HEK293T (cell line): ENCODE measurements around the gene ANXA6.

ENCODE experiments used
- BHLHE40 ChIP-seq: fragments of 450-650 bp; IDR thresholded peaks from 2 replicates; pipeline ENCODE4 v1.6.1; 2016; ENCODE audit warnings: mild to moderate bottlenecking, moderate library complexity, borderline replicate concordance
- CTBP1 ChIP-seq: fragments of 450-650 bp; IDR thresholded peaks from 2 replicates; pipeline ENCODE4 v1.6.1; 2016; ENCODE audit warnings: borderline replicate concordance
- ELF4 ChIP-seq: fragments of 450-650 bp; IDR thresholded peaks from 2 replicates; pipeline ENCODE4 v1.6.1; 2017; ENCODE audit warnings: antibody characterized with exemption
- SUZ12 ChIP-seq: fragments of 450-650 bp; IDR thresholded peaks from 2 replicates; pipeline ENCODE4 v1.6.1; 2016; ENCODE audit warnings: mild to moderate bottlenecking
- TARDBP ChIP-seq: fragments of 450-650 bp; IDR thresholded peaks from 2 replicates; pipeline ENCODE4 v1.6.1; 2016

DNA sequence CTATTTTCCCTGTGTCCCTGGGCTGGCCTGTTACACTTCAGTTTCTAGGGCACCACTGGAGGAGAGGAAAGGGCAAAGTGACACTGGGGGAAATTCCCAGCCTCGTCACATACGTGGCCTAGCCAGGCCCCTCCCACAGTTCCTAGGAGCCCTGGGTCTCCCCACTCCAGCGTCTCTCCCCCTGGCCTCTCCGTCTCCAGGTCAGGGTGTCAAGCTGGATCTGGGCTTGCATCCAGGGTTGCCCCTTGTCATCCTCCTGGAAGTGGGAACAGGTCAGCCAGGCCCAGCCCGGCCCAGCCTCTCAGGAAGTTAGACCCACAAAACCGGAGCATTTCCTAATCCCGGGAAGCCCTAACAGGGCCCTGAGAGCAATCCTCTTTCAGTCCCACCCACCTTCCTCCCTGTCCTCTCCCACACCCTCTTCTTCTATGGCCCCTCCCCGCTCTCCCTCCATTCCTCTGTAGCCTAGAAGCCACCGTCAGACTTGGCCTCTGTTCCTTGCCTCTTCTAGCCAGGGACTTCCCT, 72.0 kb downstream of the ANXA6 start:
- TF ChIP-seq TARDBP (no peak), SUZ12 (no peak), CTBP1 (no peak), BHLHE40 (no peak), ELF4 (no peak)
